Measurements from ENCODE around the gene DLGAP3. TPM values are rescaled to one million over a fixed set of nuclear protein-coding genes. Genes with fewer than 3 reads are reported as not detected.

Gene DLGAP3
- total RNA-seq, 1 experiment from 2014 or later = 7.3 TPM

DNA sequence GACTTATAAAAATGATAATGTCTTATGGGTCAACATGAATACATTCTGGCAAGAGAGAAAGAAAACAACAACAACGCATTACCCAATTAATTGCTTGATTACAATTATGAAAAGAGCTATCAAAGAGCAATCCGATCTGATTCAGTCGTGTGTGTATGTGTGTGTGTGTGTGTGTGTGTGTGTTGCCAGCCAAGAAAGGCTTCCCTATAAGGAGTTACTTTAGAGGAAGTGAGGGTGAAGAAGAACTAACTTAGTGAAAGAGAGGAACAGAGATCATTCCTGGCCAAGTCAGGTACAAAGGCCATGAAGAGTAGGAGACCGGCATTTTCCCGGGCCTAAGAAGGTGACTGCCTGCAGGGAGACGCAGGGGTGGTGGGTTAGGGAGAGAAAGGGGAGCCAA is 46.3 kb upstream of the DLGAP3 start:
- no peaks in the 10 kb centered on the region for H3K79me1 ChIP-seq (ENCODE audit: insufficient read depth, low read depth, low read length, poor library complexity, severe bottlenecking)
- H2AK5ac ChIP-seq (ENCODE audit: insufficient read length, low read length) = no peak overlapping the region
- H3K9me3 ChIP-seq (ENCODE audit: control insufficient read depth, low read depth, low read length) = no peaks in the 10 kb centered on the region
- no peak overlapping the region for H2AFZ ChIP-seq (ENCODE audit: low read length)
- H3K18ac ChIP-seq (ENCODE audit: insufficient read length, low read depth, low read length) = no peak overlapping the region
- no peak overlapping the region for H2BK12ac ChIP-seq (ENCODE audit: insufficient read length, low read depth, low read length)
- no peak for TF ChIP-seq CTCF (conservative IDR thresholded peaks at IDR 0.05)
- no peaks in the 10 kb centered on the region for H3K79me2 ChIP-seq (ENCODE audit: insufficient read depth, low read length)
- H3K23me2 ChIP-seq (ENCODE audit: insufficient read length, low read depth, low read length, poor library complexity, severe bottlenecking) = no peaks in the 10 kb centered on the region
- H4K91ac ChIP-seq (ENCODE audit: insufficient read length, low read depth, low read length) = no peak overlapping the region
- no peak overlapping the region for H4K8ac ChIP-seq (replicated peaks; ENCODE audit: insufficient read length, low read depth, low read length)
- Mint-ChIP-seq H3K27ac (no peak overlapping the region; a peak in 1 of 7 replicates), H3K27me3 (ENCODE audit: low read depth) (no peaks in the 10 kb centered on the region; the same call in 1 of the 2 replicates), H3K36me3 (ENCODE audit: insufficient read depth in 1 of 3, low read depth in 3 of 3) (no peaks in the 10 kb centered on the region), H3K4me3 (no peak overlapping the region), H3K9me3 (no peaks in the 10 kb centered on the region; a peak in 1 of 5 replicates), H3K4me1 (peaks cover 20 to 27% of the 10 kb centered on the region in 2 experiments)
- H3K56ac ChIP-seq (ENCODE audit: insufficient read length, low read depth, low read length) = no peak overlapping the region
- H4K5ac ChIP-seq (ENCODE audit: insufficient read length, low read depth, low read length) = no peak overlapping the region
- H3K9ac ChIP-seq (ENCODE audit: extremely low read depth, insufficient read length, low read length) = no peak overlapping the region
- no peak overlapping the region for H3K14ac ChIP-seq (ENCODE audit: insufficient read depth, low read length)
- no peaks in the 10 kb centered on the region for H3K27me3 ChIP-seq (ENCODE audit: insufficient read depth, low read length)
- no peaks in the 10 kb centered on the region for H4K20me1 ChIP-seq (ENCODE audit: control insufficient read depth, insufficient read depth, insufficient read length)
- no peak overlapping the region for H3K4ac ChIP-seq (ENCODE audit: low read depth, low read length)
- H2BK5ac ChIP-seq (ENCODE audit: insufficient read length, low read length) = no peak overlapping the region
- H2BK15ac ChIP-seq (ENCODE audit: low read depth, low read length) = no peak overlapping the region
- DNase-seq = no peak
- no peak overlapping the region for H3K27ac ChIP-seq (ENCODE audit: insufficient read length, low read depth, low read length)
- H2BK20ac ChIP-seq (ENCODE audit: low read depth, low read length, poor library complexity, severe bottlenecking) = no peak overlapping the region
- peaks cover 4% of the 10 kb centered on the region; the same call in 1 of the 2 replicates for H3K4me1 ChIP-seq (ENCODE audit: insufficient read depth, low read length)
- H3T11ph ChIP-seq (ENCODE audit: low read length) = no peak overlapping the region
- no peak overlapping the region for H3K23ac ChIP-seq (ENCODE audit: insufficient read length, low read depth, low read length)
- H3K4me2 ChIP-seq (ENCODE audit: insufficient read depth, insufficient read length, low read length) = no peak overlapping the region
- H2BK120ac ChIP-seq (ENCODE audit: low read depth, low read length, poor library complexity, severe bottlenecking) = no peak overlapping the region
- WGBS (ENCODE audit: extremely low coverage, insufficient read length, low lambda C conversion rate) = no CpG with 5 or more reads among the region's 6 CpGs
